Endothelial cell of umbilical vein (primary cell): ENCODE measurements around the gene PSMA3.
"Not testable (repeated sequence)": the region's sequence is repeated elsewhere in the genome, so short reads cannot be mapped to it uniquely, and the experiment has no call there.

Experiments
- CTCF ChIP-seq, 2 donors: IDR thresholded peaks; 1 replicate in 1 of 2; 2 replicates in 1 of 2; pipeline ENCODE4 v1.5.1; 2011; ENCODE audit warnings: low read length in 2 of 2, mild to moderate bottlenecking in 2 of 2, moderate library complexity in 2 of 2, control low read depth in 1 of 2, inconsistent platforms in 1 of 2, low read depth in 1 of 2; ENCODE audit not compliant: insufficient read depth in 1 of 2; ENCODE audit errors: extremely low read depth in 1 of 2
- EZH2 ChIP-seq: IDR thresholded peaks from 2 replicates; pipeline ENCODE4 v1.6.1; 2012; ENCODE audit warnings: borderline replicate concordance, low read depth, mild to moderate bottlenecking, moderate library complexity, low read length, inconsistent platforms; ENCODE audit not compliant: severe bottlenecking
- FOS ChIP-seq: IDR thresholded peaks from 2 replicates; pipeline ENCODE4 v1.6.1; 2011; ENCODE audit warnings: mild to moderate bottlenecking, low read length, moderate library complexity, borderline replicate concordance; ENCODE audit not compliant: insufficient read depth
- GATA2 ChIP-seq: IDR thresholded peaks from 2 replicates; pipeline ENCODE4 v1.7.0; 2011; ENCODE audit warnings: low read depth, mild to moderate bottlenecking, moderate library complexity, mixed read lengths, low read length; ENCODE audit not compliant: insufficient read length, insufficient read depth
- JUN ChIP-seq: IDR thresholded peaks from 2 replicates; pipeline ENCODE4 v1.6.1; 2011; ENCODE audit warnings: borderline replicate concordance, low read depth; ENCODE audit not compliant: insufficient read length, insufficient read depth
- MYC ChIP-seq: IDR thresholded peaks from one replicate; pipeline ENCODE4 v1.6.1; 2011; ENCODE audit warnings: mild to moderate bottlenecking, low read depth, low read length
- POLR2A ChIP-seq: IDR thresholded peaks from 2 replicates; pipeline ENCODE4 v1.6.1; 2012; ENCODE audit warnings: low read depth, mild to moderate bottlenecking, control low read depth, low read length
- POLR2AphosphoS5 ChIP-seq: IDR thresholded peaks from 2 replicates; pipeline ENCODE4 v1.6.1; 2012; ENCODE audit warnings: low read depth, mild to moderate bottlenecking, control low read depth, low read length, moderate library complexity; ENCODE audit not compliant: insufficient read depth
- TF ChIP-seq, protein P1 (sequence below): IDR thresholded peaks from 2 replicates; pipeline ENCODE4 v1.6.1; 2011; ENCODE audit not compliant: insufficient read depth, insufficient read length

DNA sequence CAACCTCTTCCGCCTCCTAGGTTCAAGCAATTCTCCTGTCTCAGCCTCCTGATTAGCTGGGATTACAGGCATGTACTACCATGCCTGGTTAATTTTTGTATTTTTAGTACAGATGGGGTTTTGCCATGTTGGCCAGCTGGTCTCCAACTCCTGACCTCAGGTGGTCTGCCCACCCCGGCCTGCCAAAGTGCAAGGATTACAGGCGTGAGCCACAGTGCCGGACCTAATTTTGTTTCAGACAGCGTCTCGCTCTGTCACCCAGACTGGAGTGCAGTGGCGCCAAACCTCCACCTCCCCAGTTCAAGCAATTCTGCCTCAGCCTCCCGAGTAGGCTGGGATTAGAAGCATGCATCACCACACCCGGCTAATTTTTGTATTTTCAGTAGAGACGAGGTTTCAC lies 17.4 kb downstream of the PSMA3 start:
- TF ChIP-seq POLR2AphosphoS5; POLR2A; CTCF (IDR thresholded peaks at IDR 0.05; ENCODE audit: extremely low read depth in 1 of 2, insufficient read depth in 1 of 2, low read depth in 1 of 2, low read length in 2 of 2); EZH2; FOS; MYC; JUN; GATA2: not testable (repeated sequence)
- TF ChIP-seq, protein P1, sequence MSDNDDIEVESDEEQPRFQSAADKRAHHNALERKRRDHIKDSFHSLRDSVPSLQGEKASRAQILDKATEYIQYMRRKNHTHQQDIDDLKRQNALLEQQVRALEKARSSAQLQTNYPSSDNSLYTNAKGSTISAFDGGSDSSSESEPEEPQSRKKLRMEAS = not testable (repeated sequence)
